A549 (cell line): ENCODE measurements around the gene R3HDML.
"Not testable (repeated sequence)": the region's sequence is repeated elsewhere in the genome, so short reads cannot be mapped to it uniquely, and the experiment has no call there.

Experiments
- ATOH8 ChIP-seq: fragments of 250-450 bp; sonication (Bioruptor Pico); IDR thresholded peaks from 2 replicates; pipeline ENCODE4 v1.5.0; 2020; ENCODE audit warnings: low read depth, mild to moderate bottlenecking, moderate library complexity
- BHLHE40 ChIP-seq: IDR thresholded peaks from 2 replicates; pipeline ENCODE4 v1.6.1; 2012; ENCODE audit warnings: low read depth, low read length, inconsistent platforms
- CHD2 ChIP-seq: fragments of 150-350 bp; IDR thresholded peaks from 2 replicates; pipeline ENCODE4 v1.6.1; 2014; ENCODE audit warnings: low read length; ENCODE audit not compliant: partially characterized antibody
- EHF ChIP-seq: fragments of 250-450 bp; sonication (Bioruptor Pico); IDR thresholded peaks from 2 replicates; pipeline ENCODE4 v1.5.0; 2020; ENCODE audit warnings: mild to moderate bottlenecking
- EP300 ChIP-seq, 2 experiments: fragments of >200 bp; sonication (Bioruptor Twin); formaldehyde crosslinking; IDR thresholded peaks; 2 replicates in 1 of 2; 3 replicates in 1 of 2; pipeline ENCODE4 v1.6.1; 2016 to 2017
- POLR2AphosphoS2 ChIP-seq: conservative IDR thresholded peaks from 2 replicates; pipeline ENCODE4 v1.6.1; 2012; ENCODE audit warnings: low read length, improper control_type of control experiment, inconsistent platforms
- TF ChIP-seq, protein P1 (sequence below): fragments of >200 bp; sonication (Bioruptor Twin); formaldehyde crosslinking; IDR thresholded peaks from 3 replicates; pipeline ENCODE4 v1.5.1; 2016

DNA sequence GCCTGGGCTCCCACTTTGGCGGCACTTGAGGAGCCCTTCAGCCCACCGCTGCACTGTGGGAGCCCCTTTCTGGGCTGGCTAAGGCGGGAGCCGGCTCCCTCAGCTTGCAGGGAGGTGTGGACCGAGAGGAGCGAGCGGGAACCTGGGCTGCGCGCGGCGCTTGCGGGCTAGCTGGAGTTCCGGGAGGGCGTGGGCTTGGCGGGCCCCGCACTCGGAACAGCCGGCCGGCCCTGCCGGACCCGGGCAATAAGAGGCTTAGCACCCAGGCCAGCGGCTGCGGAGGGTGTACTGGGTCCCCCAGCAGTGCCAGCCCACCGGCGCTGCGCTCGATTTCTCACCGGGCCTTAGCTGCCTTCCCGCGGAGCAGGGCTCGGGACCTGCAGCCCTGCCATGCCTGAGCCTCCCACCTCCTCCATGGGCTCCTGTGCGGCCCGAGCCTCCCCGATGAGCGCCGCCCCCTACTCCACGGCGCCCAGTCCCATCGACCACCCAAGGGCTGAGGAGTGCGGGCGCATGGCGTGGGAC lies 37.8 kb upstream of the R3HDML start:
- TF ChIP-seq EP300 (IDR thresholded peaks at IDR 0.05); EHF (CRISPR knock-in tag); CHD2; BHLHE40; POLR2AphosphoS2; ATOH8 (CRISPR knock-in tag): not testable (repeated sequence)
- TF ChIP-seq, protein P1, sequence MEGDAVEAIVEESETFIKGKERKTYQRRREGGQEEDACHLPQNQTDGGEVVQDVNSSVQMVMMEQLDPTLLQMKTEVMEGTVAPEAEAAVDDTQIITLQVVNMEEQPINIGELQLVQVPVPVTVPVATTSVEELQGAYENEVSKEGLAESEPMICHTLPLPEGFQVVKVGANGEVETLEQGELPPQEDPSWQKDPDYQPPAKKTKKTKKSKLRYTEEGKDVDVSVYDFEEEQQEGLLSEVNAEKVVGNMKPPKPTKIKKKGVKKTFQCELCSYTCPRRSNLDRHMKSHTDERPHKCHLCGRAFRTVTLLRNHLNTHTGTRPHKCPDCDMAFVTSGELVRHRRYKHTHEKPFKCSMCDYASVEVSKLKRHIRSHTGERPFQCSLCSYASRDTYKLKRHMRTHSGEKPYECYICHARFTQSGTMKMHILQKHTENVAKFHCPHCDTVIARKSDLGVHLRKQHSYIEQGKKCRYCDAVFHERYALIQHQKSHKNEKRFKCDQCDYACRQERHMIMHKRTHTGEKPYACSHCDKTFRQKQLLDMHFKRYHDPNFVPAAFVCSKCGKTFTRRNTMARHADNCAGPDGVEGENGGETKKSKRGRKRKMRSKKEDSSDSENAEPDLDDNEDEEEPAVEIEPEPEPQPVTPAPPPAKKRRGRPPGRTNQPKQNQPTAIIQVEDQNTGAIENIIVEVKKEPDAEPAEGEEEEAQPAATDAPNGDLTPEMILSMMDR = not testable (repeated sequence)
